ENCODE data around the gene TVP23B.
A peak's percentile ranks its signal among the peaks of the same experiment; 100 is the strongest.
"Not testable (repeated sequence)": the region's sequence is repeated elsewhere in the genome, so short reads cannot be mapped to it uniquely, and the experiment has no call there.

Gene TVP23B

GRCh38 chr17:18791402-18791801 is 10.4 kb downstream of the TVP23B start:
- DNase-seq (ENCODE audit: low spot score) = not testable (repeated sequence)

GRCh38 chr17:18794841-18795240 is 13.9 kb downstream of the TVP23B start:
- DNase-seq (ENCODE audit: low spot score) = not testable (repeated sequence)

GRCh38 chr17:18796887-18797286 is 15.9 kb downstream of the TVP23B start:
- DNase-seq (ENCODE audit: low spot score) = not testable (repeated sequence)

- not testable (repeated sequence) for DNase-seq (ENCODE audit: low spot score)
Measured at GRCh38 chr17:18803458-18804245, 22.7 kb downstream of the TVP23B start.

- DNase-seq (ENCODE audit: low spot score) = not testable (repeated sequence)
Measured at GRCh38 chr17:18815924-18816323, 34.9 kb downstream of the TVP23B start.

GRCh38 chr17:18816489-18817371 is 35.7 kb downstream of the TVP23B start:
- DNase-seq (ENCODE audit: low spot score) = not testable (repeated sequence)

GRCh38 chr17:18821430-18821829 is 40.4 kb downstream of the TVP23B start:
- not testable (repeated sequence) for DNase-seq (ENCODE audit: low spot score)

- not testable (repeated sequence) for DNase-seq (ENCODE audit: low spot score)
Measured at GRCh38 chr17:18827613-18828012, 46.6 kb downstream of the TVP23B start.

GRCh38 chr17:18848501-18848900 is 67.5 kb downstream of the TVP23B start:
- no peak for DNase-seq (ENCODE audit: low spot score)

GRCh38 chr17:18850679-18851078 is 69.7 kb downstream of the TVP23B start:
- no peak for DNase-seq (ENCODE audit: low spot score)

- DNase-seq (ENCODE audit: low spot score) = no peak
Measured at GRCh38 chr17:18851201-18851600, 70.2 kb downstream of the TVP23B start.

- no peak for DNase-seq (ENCODE audit: low spot score)
Measured at GRCh38 chr17:18854956-18855355, 74.0 kb downstream of the TVP23B start.

GRCh38 chr17:18855831-18856569 is 75.0 kb downstream of the TVP23B start:
- DNase-seq (ENCODE audit: low spot score) = peak; percentile 96
